Hepatocyte (in vitro differentiated cells): ENCODE measurements around the gene PCGF1. TPM values are rescaled to one million over a fixed set of nuclear protein-coding genes. Genes with fewer than 3 reads are reported as not detected.
A peak's percentile ranks its signal among the peaks of the same experiment; 100 is the strongest.

Experiments
- DNase-seq: peaks from one replicate; pipeline ENCODE4 v3.0.0-alpha.2; 2016; ENCODE audit warnings: low spot score
- H2AFZ ChIP-seq: fragments of 200-600 bp; sonication (generic); 2 replicates; pipeline ENCODE4 v1.6.0; 2016; ENCODE audit warnings: antibody characterized with exemption, mild to moderate bottlenecking
- H3K27ac ChIP-seq: fragments of 200-600 bp; sonication (generic); 2 replicates; pipeline ENCODE4 v1.5.1; 2016; ENCODE audit warnings: mild to moderate bottlenecking
- H3K27me3 ChIP-seq: fragments of 200-600 bp; sonication (generic); 2 replicates; pipeline ENCODE4 v1.6.1; 2016
- H3K36me3 ChIP-seq: fragments of 200-600 bp; sonication (generic); replicated peaks from 2 replicates; pipeline ENCODE4 v1.5.1; 2016; ENCODE audit warnings: low read depth; ENCODE audit not compliant: insufficient read depth
- H3K4me1 ChIP-seq: fragments of 200-600 bp; sonication (generic); 2 replicates; pipeline ENCODE4 v1.5.1; 2016; ENCODE audit warnings: mild to moderate bottlenecking, moderate library complexity; ENCODE audit not compliant: insufficient read depth
- H3K4me2 ChIP-seq: fragments of 200-600 bp; sonication (generic); 2 replicates; pipeline ENCODE4 v1.6.0; 2016
- H3K4me3 ChIP-seq: fragments of 200-600 bp; sonication (generic); 2 replicates; pipeline ENCODE4 v1.5.1; 2016; ENCODE audit warnings: mild to moderate bottlenecking
- H3K79me2 ChIP-seq: fragments of 200-600 bp; sonication (generic); 2 replicates; pipeline ENCODE4 v1.6.0; 2017; ENCODE audit warnings: mild to moderate bottlenecking
- H3K9me2 ChIP-seq: fragments of 200-600 bp; sonication (generic); replicated peaks from 2 replicates; pipeline ENCODE4 v1.6.0; 2017; ENCODE audit warnings: mild to moderate bottlenecking; ENCODE audit not compliant: insufficient read depth
- H3K9me3 ChIP-seq: fragments of 200-600 bp; sonication (generic); 2 replicates; pipeline ENCODE4 v1.5.1; 2016; ENCODE audit warnings: low read depth, mild to moderate bottlenecking
- H4K20me1 ChIP-seq: fragments of 200-600 bp; sonication (generic); 2 replicates; pipeline ENCODE4 v1.6.0; 2016; ENCODE audit warnings: mild to moderate bottlenecking; ENCODE audit not compliant: insufficient read depth, poor library complexity, severe bottlenecking
- CTCF ChIP-seq: fragments of 200-600 bp; sonication (generic); IDR thresholded peaks from 2 replicates; pipeline ENCODE4 v1.5.1; 2016; ENCODE audit warnings: antibody characterized with exemption, mild to moderate bottlenecking; ENCODE audit not compliant: poor library complexity
- EZH2 ChIP-seq: fragments of 200-600 bp; sonication (generic); IDR thresholded peaks from 2 replicates; pipeline ENCODE4 v1.6.1; 2016; ENCODE audit warnings: antibody characterized with exemption, mild to moderate bottlenecking, borderline replicate concordance
- EZH2phosphoT487 ChIP-seq: fragments of 200-600 bp; sonication (generic); IDR thresholded peaks from one replicate; pipeline ENCODE4 v1.6.1; 2018; ENCODE audit warnings: antibody characterized with exemption, mild to moderate bottlenecking, low read depth, moderate library complexity; ENCODE audit not compliant: unreplicated experiment, severe bottlenecking
- WGBS: methylation state at CpG from one replicate; pipeline ENCODE4 v1.1.6; 2016; ENCODE audit warnings: low lambda C conversion rate; ENCODE audit errors: missing lambda C conversion rate; 5-methylcytosine and 5-hydroxymethylcytosine counted together
- polyA plus RNA-seq: library from polyadenylated mRNA; unstranded; fragments of >200 nt; fragmentation: Nextera tagmentation; extraction: Ambion mirVana; gene quantifications from 2 replicates; pipeline ENCODE4 v1.2.1, GENCODE V29; 2016
- total RNA-seq: library from RNA; depleted of rRNA; stranded (reverse); fragments of >200 nt; gene quantifications from 2 replicates; pipeline ENCODE4 v1.2.3, GENCODE V29; 2014

PCGF1 gene
- total and polyA plus RNA-seq, 2 experiments from 2014 or later: 10.6 to 30.2 TPM

GRCh38 chr2:74529357-74530238 lies 22.1 kb upstream of the PCGF1 start, which contains the start of the genes AUP1 and HTRA2:
AUP1 (minus strand) TSS chr2:74529706; CDS start chr2:74529629, 77 bp downstream.
HTRA2 (plus strand) TSS chr2:74529933; CDS start chr2:74530007, 74 bp downstream.
- H2AFZ ChIP-seq: peak within 1 kb of the TSS; percentile 65
- H4K20me1 ChIP-seq: peaks cover 7% of the 10 kb centered on the region
- no peaks in the 10 kb centered on the region for H3K9me2 ChIP-seq
- WGBS: 1% methylated on average over 76 of the region's 87 CpGs
- peak within 1 kb of the TSS; percentile 89 for H3K27ac ChIP-seq
- TF ChIP-seq CTCF (no peak), EZH2 (no peak), EZH2phosphoT487 (no peak)
- H3K4me2 ChIP-seq: peak within 1 kb of the TSS; percentile 97
- H3K9me3 ChIP-seq: no peaks in the 10 kb centered on the region
- H3K4me3 ChIP-seq: peak within 1 kb of the TSS; percentile 90
- H3K36me3 ChIP-seq: no peaks in the 10 kb centered on the region
- no peaks in the 10 kb centered on the region for H3K4me1 ChIP-seq
- H3K79me2 ChIP-seq: peaks cover 32% of the 10 kb centered on the region
- no peaks in the 10 kb centered on the region for H3K27me3 ChIP-seq
- DNase-seq: peak; percentile 99

- H3K4me1 ChIP-seq: no peaks in the 10 kb centered on the region
- peak overlapping the region; percentile 97 for H3K4me2 ChIP-seq
- peak overlapping the region; percentile 78 for H3K4me3 ChIP-seq
- DNase-seq: no peak
- H3K27me3 ChIP-seq: no peaks in the 10 kb centered on the region
- no peaks in the 10 kb centered on the region for H3K9me3 ChIP-seq
- no peaks in the 10 kb centered on the region for H3K36me3 ChIP-seq
- peak overlapping the region; percentile 89 for H3K27ac ChIP-seq
- H4K20me1 ChIP-seq: peaks cover 7% of the 10 kb centered on the region
- peaks cover 32% of the 10 kb centered on the region for H3K79me2 ChIP-seq
- WGBS: 17% methylated on average over 29 of the region's 29 CpGs
- no peaks in the 10 kb centered on the region for H3K9me2 ChIP-seq
- peak overlapping the region; percentile 42 for H2AFZ ChIP-seq
- TF ChIP-seq CTCF: no peak
These were observed 21.3 kb upstream of the PCGF1 start for GRCh38 chr2:74528600-74529356.

GRCh38 chr2:74527741-74528140 lies 20.2 kb upstream of the PCGF1 start:
- H3K27me3 ChIP-seq: no peaks in the 10 kb centered on the region
- WGBS: 97% methylated on average over 9 of the region's 9 CpGs
- H3K4me1 ChIP-seq: no peaks in the 10 kb centered on the region
- peak overlapping the region; percentile 97 for H3K4me2 ChIP-seq
- H3K9me3 ChIP-seq: no peaks in the 10 kb centered on the region
- no peak overlapping the region for H3K27ac ChIP-seq
- H2AFZ ChIP-seq: no peak overlapping the region
- H3K9me2 ChIP-seq: no peaks in the 10 kb centered on the region
- H4K20me1 ChIP-seq: peaks cover 7% of the 10 kb centered on the region
- no peak overlapping the region for H3K4me3 ChIP-seq
- H3K36me3 ChIP-seq: no peaks in the 10 kb centered on the region
- H3K79me2 ChIP-seq: peaks cover 32% of the 10 kb centered on the region
- no peak for DNase-seq
- no peak for TF ChIP-seq EZH2
- TF ChIP-seq EZH2phosphoT487: no peak
- TF ChIP-seq CTCF: no peak
